HepG2 (cell line): Measurements from ENCODE around the gene GNAI2. TPM values are rescaled to one million over a fixed set of nuclear protein-coding genes. Genes with fewer than 3 reads are reported as not detected.

ENCODE experiments used
- ASH2L ChIP-seq: fragments of 300-600, 200-600 bp; sonication (generic); IDR thresholded peaks from 2 replicates; pipeline ENCODE4 v1.7.0; 2017; ENCODE audit warnings: low read depth, mild to moderate bottlenecking, moderate library complexity, mixed read lengths, low read length; ENCODE audit not compliant: insufficient read length
- ATF7-NPFF ChIP-seq: sonication (generic); formaldehyde crosslinking; IDR thresholded peaks from 2 replicates; pipeline ENCODE4 v1.8.1; 2023; ENCODE audit warnings: mild to moderate bottlenecking, low read depth, missing genetic modification reagents, moderate library complexity
- EEA1 ChIP-seq: sonication (generic); formaldehyde crosslinking; IDR thresholded peaks from 2 replicates; pipeline ENCODE4 v1.5.1; 2020; ENCODE audit warnings: mild to moderate bottlenecking, missing genetic modification reagents, borderline replicate concordance
- FOXJ3 ChIP-seq: sonication (generic); formaldehyde crosslinking; IDR thresholded peaks from 2 replicates; pipeline ENCODE4 v1.4.0; 2020; ENCODE audit warnings: missing genetic modification reagents, mild to moderate bottlenecking, borderline replicate concordance
- HMG20A ChIP-seq: IDR thresholded peaks from 2 replicates; pipeline ENCODE4 v1.6.1; 2016; ENCODE audit warnings: borderline replicate concordance
- HNF4A ChIP-seq: sonication (generic); formaldehyde crosslinking; IDR thresholded peaks from 2 replicates; pipeline ENCODE4 v1.4.0; 2020; ENCODE audit warnings: missing genetic modification reagents
- HNRNPK ChIP-seq: fragments of 200-400 bp; formaldehyde crosslinking; IDR thresholded peaks from 2 replicates; pipeline ENCODE4 v1.6.1; 2018; ENCODE audit warnings: low read length, low read depth, moderate library complexity, mild to moderate bottlenecking; ENCODE audit not compliant: poor library complexity, severe bottlenecking
- KAT7 ChIP-seq: IDR thresholded peaks from 2 replicates; pipeline ENCODE4 v1.6.1; 2018; ENCODE audit warnings: borderline replicate concordance, missing compliant biosample characterization
- MIXL1 ChIP-seq: IDR thresholded peaks from 2 replicates; pipeline ENCODE4 v1.6.1; 2016
- PPARG ChIP-seq: conservative IDR thresholded peaks from 2 replicates; pipeline ENCODE4 v1.6.1; 2016; ENCODE audit warnings: missing biosample characterization, missing genetic modification reagents
- SOX13 ChIP-seq, 3 experiments: fragments of 450-650 bp in 1 of 3; sonication (generic) in 1 of 3; formaldehyde crosslinking in 1 of 3; IDR thresholded peaks in 2 of 3; conservative IDR thresholded peaks in 1 of 3; 2 replicates each; pipeline versions ENCODE4 v1.5.0 to v1.6.1; 2016 to 2020; ENCODE audit warnings: antibody characterized with exemption in 1 of 3, mild to moderate bottlenecking in 1 of 3, missing compliant biosample characterization in 1 of 3, missing genetic modification reagents in 1 of 3, moderate library complexity in 1 of 3
- YY1 ChIP-seq: IDR thresholded peaks from 2 replicates; pipeline ENCODE4 v1.6.1; 2011; ENCODE audit warnings: low read length, low read depth, moderate library complexity, mild to moderate bottlenecking; ENCODE audit not compliant: insufficient read depth, insufficient replicate concordance
- ZBTB38 ChIP-seq: sonication (generic); formaldehyde crosslinking; IDR thresholded peaks from 2 replicates; pipeline ENCODE4 v1.5.1; 2020; ENCODE audit warnings: mild to moderate bottlenecking, missing genetic modification reagents
- ZNF264 ChIP-seq: sonication (generic); formaldehyde crosslinking; IDR thresholded peaks from 2 replicates; pipeline ENCODE4 v1.4.0; 2020; ENCODE audit warnings: missing genetic modification reagents
- ZNF546 ChIP-seq: sonication (generic); formaldehyde crosslinking; conservative IDR thresholded peaks from 2 replicates; pipeline ENCODE4 v1.8.1; 2023; ENCODE audit warnings: mild to moderate bottlenecking, missing genetic modification reagents
- ZNF644 ChIP-seq: IDR thresholded peaks from 2 replicates; pipeline ENCODE4 v1.6.1; 2016; ENCODE audit warnings: low read depth
- ZNF674 ChIP-seq: sonication (generic); formaldehyde crosslinking; IDR thresholded peaks from 2 replicates; pipeline ENCODE4 v1.5.0; 2020; ENCODE audit warnings: low read depth, mild to moderate bottlenecking, missing genetic modification reagents
- polyA plus RNA-seq, 8 experiments: library from polyadenylated mRNA; depleted of rRNA in 3 of 8; stranded (reverse) in 7 of 8; unstranded in 1 of 8; fragments of >200 nt; fragmentation: Illumina TruSeq in 4 of 8; extraction: Trizol in 4 of 8; gene quantifications; 2 replicates each; pipeline versions ENCODE4 v1.2.1 to v1.2.3, GENCODE V29; 2011 to 2016; ENCODE audit warnings: low read depth in 4 of 8, missing spikeins in 1 of 8, mixed read lengths in 1 of 8; ENCODE audit not compliant: insufficient read depth in 1 of 8
- total RNA-seq, 5 experiments: library from RNA; depleted of rRNA; stranded (reverse); fragments of >200 nt; fragmentation: Illumina TruSeq; extraction: Trizol; gene quantifications; 2 replicates each; pipeline ENCODE4 v1.2.3, GENCODE V29; 2016; ENCODE audit warnings: low read depth in 1 of 5
- TF ChIP-seq, protein P1 (sequence below): sonication (generic); formaldehyde crosslinking; IDR thresholded peaks from 2 replicates; pipeline ENCODE4 v1.8.1; 2023; ENCODE audit warnings: mild to moderate bottlenecking, moderate library complexity, missing genetic modification reagents
- TF ChIP-seq, protein P2 (sequence below): sonication (generic); formaldehyde crosslinking; conservative IDR thresholded peaks from 2 replicates; pipeline ENCODE4 v1.4.0; 2020; ENCODE audit warnings: missing genetic modification reagents
- TF ChIP-seq, protein P3 (sequence below): sonication (generic); formaldehyde crosslinking; IDR thresholded peaks from 2 replicates; pipeline ENCODE4 v1.8.0; 2022; ENCODE audit warnings: missing genetic modification reagents, mild to moderate bottlenecking, borderline replicate concordance
- TF ChIP-seq, protein P4 (sequence below): sonication (generic); formaldehyde crosslinking; conservative IDR thresholded peaks from 2 replicates; pipeline ENCODE4 v1.8.0; 2022; ENCODE audit warnings: mild to moderate bottlenecking, moderate library complexity, missing genetic modification reagents
- TF ChIP-seq, protein P5 (sequence below): sonication (generic); formaldehyde crosslinking; IDR thresholded peaks from 2 replicates; pipeline ENCODE4 v1.4.0; 2020; ENCODE audit warnings: missing genetic modification reagents

The GNAI2 gene
- total and polyA plus RNA-seq, 2 of the 13 experiments (the other 11 are each of a cell fraction or from before 2014, with no cell fraction given): 51.1 to 66.2 TPM

DNA sequence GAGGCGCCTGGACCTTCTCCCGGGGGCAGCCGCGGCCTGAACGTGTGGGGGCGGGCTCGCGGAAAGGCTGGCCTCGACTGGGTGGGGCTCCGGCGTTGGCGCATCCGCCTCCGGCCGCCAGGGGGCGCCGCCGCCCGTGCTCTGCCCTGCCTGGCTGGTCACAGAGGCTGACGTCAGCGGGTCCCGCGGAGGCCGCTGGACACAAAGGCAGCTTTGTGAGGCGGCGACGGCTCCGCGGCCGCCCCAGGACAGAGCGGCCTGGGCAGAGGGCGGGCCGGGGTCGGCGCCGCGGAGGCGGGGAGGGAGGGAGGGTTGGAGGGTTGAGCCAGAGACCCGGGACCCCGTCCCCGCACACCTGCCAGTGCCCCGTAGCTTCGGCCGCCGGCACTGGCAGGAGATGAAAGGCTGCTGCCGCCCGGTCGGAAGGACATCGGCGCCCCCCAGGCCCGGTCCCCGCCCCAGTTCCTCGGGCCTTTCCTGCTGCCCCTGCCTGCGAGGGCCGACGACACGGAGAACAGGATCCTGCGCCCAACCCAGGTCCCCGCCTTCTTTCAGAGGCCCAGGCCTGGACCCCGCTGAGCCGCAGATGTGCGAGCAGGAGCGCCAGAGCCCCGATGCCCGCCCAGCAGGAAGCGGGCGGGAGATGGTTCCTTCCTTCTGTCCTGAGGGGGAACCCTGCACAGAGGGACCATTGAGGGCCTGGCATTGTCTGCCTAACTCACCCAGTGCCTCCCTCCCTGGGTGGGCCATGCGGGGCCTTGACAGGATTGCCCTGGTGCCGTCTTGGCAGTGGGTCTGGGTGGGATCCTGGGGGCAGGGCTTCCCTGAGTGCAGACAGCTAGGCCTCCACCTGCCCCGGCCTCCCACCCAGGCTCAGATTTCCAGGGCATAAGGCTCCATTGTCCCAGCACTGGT, 24.3 kb downstream of the GNAI2 start (continued):
- no peak; the same call in 1 of the 2 replicates for TF ChIP-seq PPARG (CRISPR knock-in tag)
- peak; percentile 91 for TF ChIP-seq EEA1 (CRISPR knock-in tag)
- TF ChIP-seq ZNF644 (CRISPR knock-in tag): no peak
- 0 out of 2 replicates have a peak, but pooled peaks have one; percentile 25 for TF ChIP-seq HMG20A (CRISPR knock-in tag)
- TF ChIP-seq ASH2L: peak; percentile 37
- peak; percentile 77 for TF ChIP-seq YY1
- TF ChIP-seq ATF7-NPFF (CRISPR knock-in tag): peak; percentile 74
- TF ChIP-seq, protein P1, sequence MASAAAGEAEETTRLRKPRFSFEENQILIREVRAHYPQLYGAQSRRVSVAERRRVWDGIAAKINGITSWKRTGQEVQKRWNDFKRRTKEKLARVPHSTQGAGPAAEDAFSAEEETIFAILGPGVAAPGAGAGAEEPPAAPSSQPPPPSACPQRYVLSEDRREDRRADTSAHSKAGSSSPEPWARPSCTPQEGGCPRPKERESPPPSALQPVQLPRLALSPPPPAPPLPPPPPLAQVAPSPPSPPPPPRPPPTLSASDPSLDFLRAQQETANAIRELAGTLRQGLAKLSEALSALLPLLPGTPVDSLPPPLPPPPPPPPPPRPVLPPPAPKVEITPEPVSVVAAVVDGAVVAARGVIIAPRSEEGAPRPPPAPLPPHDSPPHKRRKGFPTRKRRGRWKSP (CRISPR knock-in tag): peak; percentile 73
- peak; percentile 77; the same call in 1 of the 2 replicates for TF ChIP-seq ZBTB38 (CRISPR knock-in tag)
- TF ChIP-seq, protein P2, sequence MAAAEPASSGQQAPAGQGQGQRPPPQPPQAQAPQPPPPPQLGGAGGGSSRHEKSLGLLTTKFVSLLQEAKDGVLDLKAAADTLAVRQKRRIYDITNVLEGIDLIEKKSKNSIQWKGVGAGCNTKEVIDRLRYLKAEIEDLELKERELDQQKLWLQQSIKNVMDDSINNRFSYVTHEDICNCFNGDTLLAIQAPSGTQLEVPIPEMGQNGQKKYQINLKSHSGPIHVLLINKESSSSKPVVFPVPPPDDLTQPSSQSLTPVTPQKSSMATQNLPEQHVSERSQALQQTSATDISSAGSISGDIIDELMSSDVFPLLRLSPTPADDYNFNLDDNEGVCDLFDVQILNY: no peak
- peak; percentile 28; the same call in 1 of the 2 replicates for TF ChIP-seq MIXL1 (CRISPR knock-in tag)
- TF ChIP-seq, protein P3, sequence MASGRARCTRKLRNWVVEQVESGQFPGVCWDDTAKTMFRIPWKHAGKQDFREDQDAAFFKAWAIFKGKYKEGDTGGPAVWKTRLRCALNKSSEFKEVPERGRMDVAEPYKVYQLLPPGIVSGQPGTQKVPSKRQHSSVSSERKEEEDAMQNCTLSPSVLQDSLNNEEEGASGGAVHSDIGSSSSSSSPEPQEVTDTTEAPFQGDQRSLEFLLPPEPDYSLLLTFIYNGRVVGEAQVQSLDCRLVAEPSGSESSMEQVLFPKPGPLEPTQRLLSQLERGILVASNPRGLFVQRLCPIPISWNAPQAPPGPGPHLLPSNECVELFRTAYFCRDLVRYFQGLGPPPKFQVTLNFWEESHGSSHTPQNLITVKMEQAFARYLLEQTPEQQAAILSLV (CRISPR knock-in tag): peak; percentile 89; the same call in 1 of the 2 replicates
- peak; percentile 92 for TF ChIP-seq ZNF546
- TF ChIP-seq, protein P4, sequence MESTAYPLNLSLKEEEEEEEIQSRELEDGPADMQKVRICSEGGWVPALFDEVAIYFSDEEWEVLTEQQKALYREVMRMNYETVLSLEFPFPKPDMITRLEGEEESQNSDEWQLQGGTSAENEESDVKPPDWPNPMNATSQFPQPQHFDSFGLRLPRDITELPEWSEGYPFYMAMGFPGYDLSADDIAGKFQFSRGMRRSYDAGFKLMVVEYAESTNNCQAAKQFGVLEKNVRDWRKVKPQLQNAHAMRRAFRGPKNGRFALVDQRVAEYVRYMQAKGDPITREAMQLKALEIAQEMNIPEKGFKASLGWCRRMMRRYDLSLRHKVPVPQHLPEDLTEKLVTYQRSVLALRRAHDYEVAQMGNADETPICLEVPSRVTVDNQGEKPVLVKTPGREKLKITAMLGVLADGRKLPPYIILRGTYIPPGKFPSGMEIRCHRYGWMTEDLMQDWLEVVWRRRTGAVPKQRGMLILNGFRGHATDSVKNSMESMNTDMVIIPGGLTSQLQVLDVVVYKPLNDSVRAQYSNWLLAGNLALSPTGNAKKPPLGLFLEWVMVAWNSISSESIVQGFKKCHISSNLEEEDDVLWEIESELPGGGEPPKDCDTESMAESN (CRISPR knock-in tag): peak; percentile 87
- TF ChIP-seq SOX13 (IDR thresholded peaks at IDR 0.05): no peak
- TF ChIP-seq SOX13 (CRISPR knock-in tag; conservative IDR thresholded peaks at IDR 0.05 in 1 of 2, IDR thresholded peaks at IDR 0.05 in 1 of 2): peak in 1 of 2 experiments; percentile 73; a peak in 2 of 4 replicates
- no peak for TF ChIP-seq ZNF264
- TF ChIP-seq FOXJ3 (CRISPR knock-in tag): peak; percentile 57; the same call in 1 of the 2 replicates
- TF ChIP-seq, protein P5, sequence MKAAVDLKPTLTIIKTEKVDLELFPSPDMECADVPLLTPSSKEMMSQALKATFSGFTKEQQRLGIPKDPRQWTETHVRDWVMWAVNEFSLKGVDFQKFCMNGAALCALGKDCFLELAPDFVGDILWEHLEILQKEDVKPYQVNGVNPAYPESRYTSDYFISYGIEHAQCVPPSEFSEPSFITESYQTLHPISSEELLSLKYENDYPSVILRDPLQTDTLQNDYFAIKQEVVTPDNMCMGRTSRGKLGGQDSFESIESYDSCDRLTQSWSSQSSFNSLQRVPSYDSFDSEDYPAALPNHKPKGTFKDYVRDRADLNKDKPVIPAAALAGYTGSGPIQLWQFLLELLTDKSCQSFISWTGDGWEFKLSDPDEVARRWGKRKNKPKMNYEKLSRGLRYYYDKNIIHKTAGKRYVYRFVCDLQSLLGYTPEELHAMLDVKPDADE: no peak
- peak; percentile 83 for TF ChIP-seq HNRNPK
- peak; percentile 72 for TF ChIP-seq HNF4A (CRISPR knock-in tag)
- TF ChIP-seq ZNF674 (CRISPR knock-in tag): no peak
- no peak; the same call in 1 of the 2 replicates for TF ChIP-seq KAT7 (CRISPR knock-in tag)
